ENCODE data around the gene CASZ1. TPM values are rescaled to one million over a fixed set of nuclear protein-coding genes. Genes with fewer than 3 reads are reported as not detected.

Gene CASZ1
- total RNA-seq, 1 experiment from 2014 or later: 3.9 TPM

DNA sequence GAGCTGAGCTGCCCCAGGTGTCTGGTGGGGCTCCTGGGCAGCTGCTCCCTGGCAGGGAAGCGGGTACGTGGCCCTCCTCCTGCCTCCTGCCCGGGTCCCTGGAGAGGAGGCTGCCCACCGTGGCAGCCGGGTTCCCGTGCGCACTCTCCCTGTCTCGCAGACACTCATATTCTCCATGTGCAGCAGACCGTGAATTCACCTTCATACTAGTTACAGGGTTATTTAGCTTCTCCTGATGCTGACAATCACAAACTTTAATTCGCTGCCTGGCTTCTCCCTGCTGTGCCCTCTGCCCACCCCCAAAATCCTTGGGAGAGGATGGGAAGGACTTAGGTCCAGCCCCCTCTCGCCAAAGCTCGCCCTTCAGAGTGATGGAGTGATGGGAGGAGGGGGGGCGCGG is 95.3 kb downstream of the CASZ1 start:
- no peak overlapping the region for H2BK120ac ChIP-seq (ENCODE audit: low read depth, low read length, poor library complexity, severe bottlenecking)
- no peak overlapping the region for H2BK5ac ChIP-seq (ENCODE audit: insufficient read length, low read length)
- Mint-ChIP-seq H3K36me3 (ENCODE audit: insufficient read depth in 1 of 3, low read depth in 3 of 3) (no peaks in the 10 kb centered on the region; a peak in 2 of 7 replicates), H3K27me3 (ENCODE audit: low read depth) (peaks cover 37% of the 10 kb centered on the region), H3K9me3 (no peaks in the 10 kb centered on the region), H3K27ac (no peak overlapping the region), H3K4me3 (no peak overlapping the region), H3K4me1 (peaks cover 20 to 42% of the 10 kb centered on the region in 2 experiments)
- H3K4me1 ChIP-seq (ENCODE audit: insufficient read depth, low read length): 0 out of 2 replicates have a peak, but pooled peaks cover 2% of the 10 kb centered on the region
- no peak overlapping the region for H4K8ac ChIP-seq (replicated peaks; ENCODE audit: insufficient read length, low read depth, low read length)
- H3K14ac ChIP-seq (ENCODE audit: insufficient read depth, low read length): no peak overlapping the region; the same call in 1 of the 2 replicates
- no peak overlapping the region for H3K18ac ChIP-seq (ENCODE audit: insufficient read length, low read depth, low read length)
- no peak overlapping the region for H2BK15ac ChIP-seq (ENCODE audit: low read depth, low read length)
- no peak overlapping the region for H2BK20ac ChIP-seq (ENCODE audit: low read depth, low read length, poor library complexity, severe bottlenecking)
- H2BK12ac ChIP-seq (ENCODE audit: insufficient read length, low read depth, low read length): no peak overlapping the region
- H3K4ac ChIP-seq (ENCODE audit: low read depth, low read length): no peak overlapping the region
- H3K27me3 ChIP-seq (ENCODE audit: insufficient read depth, low read length): no peaks in the 10 kb centered on the region; the same call in 1 of the 2 replicates
- H4K20me1 ChIP-seq (ENCODE audit: control insufficient read depth, insufficient read depth, insufficient read length): no peaks in the 10 kb centered on the region
- TF ChIP-seq, protein P1, sequence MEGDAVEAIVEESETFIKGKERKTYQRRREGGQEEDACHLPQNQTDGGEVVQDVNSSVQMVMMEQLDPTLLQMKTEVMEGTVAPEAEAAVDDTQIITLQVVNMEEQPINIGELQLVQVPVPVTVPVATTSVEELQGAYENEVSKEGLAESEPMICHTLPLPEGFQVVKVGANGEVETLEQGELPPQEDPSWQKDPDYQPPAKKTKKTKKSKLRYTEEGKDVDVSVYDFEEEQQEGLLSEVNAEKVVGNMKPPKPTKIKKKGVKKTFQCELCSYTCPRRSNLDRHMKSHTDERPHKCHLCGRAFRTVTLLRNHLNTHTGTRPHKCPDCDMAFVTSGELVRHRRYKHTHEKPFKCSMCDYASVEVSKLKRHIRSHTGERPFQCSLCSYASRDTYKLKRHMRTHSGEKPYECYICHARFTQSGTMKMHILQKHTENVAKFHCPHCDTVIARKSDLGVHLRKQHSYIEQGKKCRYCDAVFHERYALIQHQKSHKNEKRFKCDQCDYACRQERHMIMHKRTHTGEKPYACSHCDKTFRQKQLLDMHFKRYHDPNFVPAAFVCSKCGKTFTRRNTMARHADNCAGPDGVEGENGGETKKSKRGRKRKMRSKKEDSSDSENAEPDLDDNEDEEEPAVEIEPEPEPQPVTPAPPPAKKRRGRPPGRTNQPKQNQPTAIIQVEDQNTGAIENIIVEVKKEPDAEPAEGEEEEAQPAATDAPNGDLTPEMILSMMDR (conservative IDR thresholded peaks at IDR 0.05): no peak
- no peak overlapping the region for H4K5ac ChIP-seq (ENCODE audit: insufficient read length, low read depth, low read length)
- no peaks in the 10 kb centered on the region for H3K79me1 ChIP-seq (ENCODE audit: insufficient read depth, low read depth, low read length, poor library complexity, severe bottlenecking)
- H3T11ph ChIP-seq (ENCODE audit: low read length): no peak overlapping the region
- H2AFZ ChIP-seq (ENCODE audit: low read length): no peak overlapping the region
- no peak overlapping the region for H2AK5ac ChIP-seq (ENCODE audit: insufficient read length, low read length)
- WGBS (ENCODE audit: extremely low coverage, insufficient read length, low lambda C conversion rate): no CpG with 5 or more reads among the region's 14 CpGs
- H3K4me2 ChIP-seq (ENCODE audit: insufficient read depth, insufficient read length, low read length): no peak overlapping the region
- H3K27ac ChIP-seq (ENCODE audit: insufficient read length, low read depth, low read length): no peak overlapping the region
- H3K9ac ChIP-seq (ENCODE audit: extremely low read depth, insufficient read length, low read length): no peak overlapping the region
- H3K23me2 ChIP-seq (ENCODE audit: insufficient read length, low read depth, low read length, poor library complexity, severe bottlenecking): no peaks in the 10 kb centered on the region
- no peak for DNase-seq
- H3K23ac ChIP-seq (ENCODE audit: insufficient read length, low read depth, low read length): no peak overlapping the region
- H3K79me2 ChIP-seq (ENCODE audit: insufficient read depth, low read length): no peaks in the 10 kb centered on the region; the same call in 1 of the 2 replicates
- H4K91ac ChIP-seq (ENCODE audit: insufficient read length, low read depth, low read length): no peak overlapping the region
- H3K56ac ChIP-seq (ENCODE audit: insufficient read length, low read depth, low read length): no peak overlapping the region
- H3K9me3 ChIP-seq (ENCODE audit: control insufficient read depth, low read depth, low read length): no peaks in the 10 kb centered on the region

All from H9 (cell line).